ENCODE results near the gene HADH.
"Not testable (repeated sequence)": the region's sequence is repeated elsewhere in the genome, so short reads cannot be mapped to it uniquely, and the experiment has no call there.

The HADH gene

GRCh38 chr4:108031427-108032083, 41.9 kb downstream of the HADH start:
- DNase-seq = peak; percentile 42

- DNase-seq = no peak
These were observed 43.7 kb downstream of the HADH start for GRCh38 chr4:108033348-108033747.

GRCh38 chr4:108034565-108034964, 44.9 kb downstream of the HADH start:
- no peak for DNase-seq

- no peak for DNase-seq
These were observed 46.0 kb downstream of the HADH start for GRCh38 chr4:108035691-108036090.

- peak; percentile 34 for DNase-seq
These were observed 46.5 kb downstream of the HADH start for GRCh38 chr4:108036213-108036612.

GRCh38 chr4:108037884-108038283, 48.2 kb downstream of the HADH start:
- no peak for DNase-seq

GRCh38 chr4:108042927-108043326, 53.2 kb downstream of the HADH start:
- no peak for DNase-seq

GRCh38 chr4:108043526-108043925, 53.8 kb downstream of the HADH start:
- DNase-seq = no peak

- DNase-seq = no peak
These were observed 55.4 kb downstream of the HADH start for GRCh38 chr4:108044951-108045686.

- no peak for DNase-seq
These were observed 56.0 kb downstream of the HADH start for GRCh38 chr4:108045687-108046024.

GRCh38 chr4:108047199-108047598, 57.5 kb downstream of the HADH start:
- no peak for DNase-seq

- DNase-seq = no peak
These were observed 58.5 kb downstream of the HADH start for GRCh38 chr4:108048157-108048556.

GRCh38 chr4:108048997-108049396, 59.3 kb downstream of the HADH start:
- no peak for DNase-seq

GRCh38 chr4:108049406-108049805, 59.7 kb downstream of the HADH start:
- no peak for DNase-seq

GRCh38 chr4:108050166-108051111, 60.8 kb downstream of the HADH start:
- DNase-seq = not testable (repeated sequence)

- DNase-seq = no peak
These were observed 61.7 kb downstream of the HADH start for GRCh38 chr4:108051343-108051742.

- no peak for DNase-seq
These were observed 63.0 kb downstream of the HADH start for GRCh38 chr4:108052558-108053120.

GRCh38 chr4:108053251-108053711, 63.6 kb downstream of the HADH start:
- DNase-seq = no peak

- no peak for DNase-seq
These were observed 64.4 kb downstream of the HADH start for GRCh38 chr4:108054025-108054638.

- no peak for DNase-seq
These were observed 66.1 kb downstream of the HADH start for GRCh38 chr4:108055787-108056186.

GRCh38 chr4:108056418-108056817, 66.7 kb downstream of the HADH start:
- no peak for DNase-seq

GRCh38 chr4:108058685-108059440, 69.2 kb downstream of the HADH start:
- no peak for DNase-seq

All from stimulated activated CD4-positive, alpha-beta T cell treated with anti-CD3 and anti-CD28 coated beads, Interleukin-12 subunit alpha, Interleukin-12 subunit beta, amount 100 ng/mL, for 4 hours (primary cell).